Breast epithelium (tissue), 3 donors: ENCODE data around the gene DCST2.

ENCODE experiments used
- POLR2A ChIP-seq: fragments of 450-650 bp; IDR thresholded peaks from one replicate; pipeline ENCODE4 v1.6.1; 2016; ENCODE audit warnings: antibody characterized with exemption, mild to moderate bottlenecking, moderate library complexity
- TF ChIP-seq, protein P1 (sequence below), 3 donors: fragments of 450-650 bp; IDR thresholded peaks; one replicate each; pipeline ENCODE4 v1.5.1; 2016 to 2017; ENCODE audit warnings: antibody characterized with exemption in 3 of 3, mild to moderate bottlenecking in 3 of 3, moderate library complexity in 3 of 3

DNA sequence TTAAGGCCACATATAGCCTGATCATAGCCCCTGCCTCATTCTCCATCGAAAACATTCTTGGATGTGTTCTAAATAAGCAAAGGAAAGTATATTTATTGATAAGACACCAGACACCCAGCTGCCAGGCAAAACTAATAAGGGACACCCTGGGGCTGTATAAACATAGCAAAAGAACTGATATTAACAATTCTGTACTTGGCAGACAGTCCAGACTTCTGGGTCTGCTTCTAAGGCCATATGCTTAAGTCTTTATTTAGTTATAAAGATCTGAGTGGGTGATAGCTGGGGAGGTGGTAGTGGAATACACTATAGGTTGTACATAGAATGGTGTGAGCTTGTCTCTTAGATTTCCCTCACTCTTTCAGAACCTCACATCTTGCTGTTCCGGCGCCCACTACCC is 55.2 kb downstream of the DCST2 start:
- TF ChIP-seq, protein P1, sequence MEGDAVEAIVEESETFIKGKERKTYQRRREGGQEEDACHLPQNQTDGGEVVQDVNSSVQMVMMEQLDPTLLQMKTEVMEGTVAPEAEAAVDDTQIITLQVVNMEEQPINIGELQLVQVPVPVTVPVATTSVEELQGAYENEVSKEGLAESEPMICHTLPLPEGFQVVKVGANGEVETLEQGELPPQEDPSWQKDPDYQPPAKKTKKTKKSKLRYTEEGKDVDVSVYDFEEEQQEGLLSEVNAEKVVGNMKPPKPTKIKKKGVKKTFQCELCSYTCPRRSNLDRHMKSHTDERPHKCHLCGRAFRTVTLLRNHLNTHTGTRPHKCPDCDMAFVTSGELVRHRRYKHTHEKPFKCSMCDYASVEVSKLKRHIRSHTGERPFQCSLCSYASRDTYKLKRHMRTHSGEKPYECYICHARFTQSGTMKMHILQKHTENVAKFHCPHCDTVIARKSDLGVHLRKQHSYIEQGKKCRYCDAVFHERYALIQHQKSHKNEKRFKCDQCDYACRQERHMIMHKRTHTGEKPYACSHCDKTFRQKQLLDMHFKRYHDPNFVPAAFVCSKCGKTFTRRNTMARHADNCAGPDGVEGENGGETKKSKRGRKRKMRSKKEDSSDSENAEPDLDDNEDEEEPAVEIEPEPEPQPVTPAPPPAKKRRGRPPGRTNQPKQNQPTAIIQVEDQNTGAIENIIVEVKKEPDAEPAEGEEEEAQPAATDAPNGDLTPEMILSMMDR (IDR thresholded peaks at IDR 0.05): no peak
- TF ChIP-seq POLR2A: no peak
